GM12864 (cell line): ENCODE data around the gene MYOT.
A peak's percentile ranks its signal among the peaks of the same experiment; 100 is the strongest.
"Not testable (repeated sequence)": the region's sequence is repeated elsewhere in the genome, so short reads cannot be mapped to it uniquely, and the experiment has no call there.

Experiments
- DNase-seq: peaks from one replicate; pipeline ENCODE4 v3.0.0-alpha.2; 2011; ENCODE audit warnings: low read depth
- H3K4me3 ChIP-seq: 2 replicates; pipeline ENCODE4 v1.5.1; 2011; ENCODE audit warnings: mild to moderate bottlenecking, low read depth, low read length, control low read depth
- CTCF ChIP-seq: IDR thresholded peaks from 2 replicates; pipeline ENCODE4 v1.5.1; 2011; ENCODE audit warnings: low read depth, mild to moderate bottlenecking, moderate library complexity, low read length, control low read depth, inconsistent platforms; ENCODE audit errors: missing control alignments

MYOT gene

GRCh38 chr5:137845472-137845871 lies 22.2 kb upstream of the MYOT start:
- no peak for DNase-seq
- no peak for TF ChIP-seq CTCF
- H3K4me3 ChIP-seq = no peak overlapping the region

GRCh38 chr5:137847687-137848086 lies 20.0 kb upstream of the MYOT start:
- peak overlapping the region; percentile 28; the same call in 1 of the 2 replicates for H3K4me3 ChIP-seq
- DNase-seq = no peak
- no peak for TF ChIP-seq CTCF

- not testable (repeated sequence) for DNase-seq, H3K4me3 ChIP-seq
Observed at GRCh38 chr5:137853165-137853564, 14.5 kb upstream of the MYOT start.

- no peak overlapping the region for H3K4me3 ChIP-seq
- no peak for TF ChIP-seq CTCF
- peak; percentile 48 for DNase-seq
Observed at GRCh38 chr5:137856201-137856600, 11.5 kb upstream of the MYOT start.

GRCh38 chr5:137856916-137857862 lies 10.5 kb upstream of the MYOT start:
- TF ChIP-seq CTCF = no peak
- DNase-seq = no peak
- no peak overlapping the region; the same call in 1 of the 2 replicates for H3K4me3 ChIP-seq

GRCh38 chr5:137858223-137858916 lies 9.3 kb upstream of the MYOT start:
- no peak for TF ChIP-seq CTCF
- peak; percentile 72 for DNase-seq
- no peak overlapping the region; the same call in 1 of the 2 replicates for H3K4me3 ChIP-seq

GRCh38 chr5:137858954-137859353 lies 8.7 kb upstream of the MYOT start:
- DNase-seq = no peak
- TF ChIP-seq CTCF = no peak
- H3K4me3 ChIP-seq = no peak overlapping the region
